Common myeloid progenitor, CD34-positive (primary cell): ENCODE data around the gene NDC80.
"Not testable (repeated sequence)": the region's sequence is repeated elsewhere in the genome, so short reads cannot be mapped to it uniquely, and the experiment has no call there.

Experiments
- CTCF ChIA-PET: fragments of 350-600 bp; sonication (Branson Sonifier 250); formaldehyde crosslinking; loops from one replicate; lab custom pipeline; 2021; ENCODE audit warnings: antibody characterized with exemption; lab: Charles Lee
- POLR2A ChIA-PET: fragments of 350-600 bp; sonication (Branson Sonifier 250); formaldehyde crosslinking; loops from one replicate; lab custom pipeline; 2021; ENCODE audit warnings: antibody characterized with exemption; lab: Charles Lee
- DNase-seq, 3 donors: peaks; one replicate each; pipeline versions ENCODE4 v3.0.0 to v3.0.0-alpha.2; 2013
- H3K27ac ChIP-seq, 2 experiments: 1 replicate in 1 of 2; 2 replicates in 1 of 2; pipeline ENCODE4 v1.7.0; 2013; ENCODE audit warnings: inconsistent platforms in 2 of 2, low read length in 2 of 2, mild to moderate bottlenecking in 2 of 2, low read depth in 1 of 2, moderate library complexity in 1 of 2; ENCODE audit not compliant: severe bottlenecking in 2 of 2, insufficient read depth in 1 of 2, poor library complexity in 1 of 2
- H3K27me3 ChIP-seq, 5 experiments: replicated peaks in 2 of 5; 1 replicate in 3 of 5; 2 replicates in 2 of 5; pipeline versions ENCODE4 v1.6.1 to v1.7.0; 2013; ENCODE audit warnings: low read length in 4 of 5, mild to moderate bottlenecking in 2 of 5, moderate library complexity in 2 of 5, inconsistent platforms in 1 of 5; ENCODE audit not compliant: insufficient read depth in 5 of 5, control insufficient read depth in 4 of 5
- H3K36me3 ChIP-seq, 4 experiments: 1 replicate in 2 of 4; 2 replicates in 2 of 4; pipeline versions ENCODE4 v1.6.1 to v1.7.0; 2013; ENCODE audit warnings: low read length in 3 of 4, control low read depth in 1 of 4, mild to moderate bottlenecking in 1 of 4; ENCODE audit not compliant: control insufficient read depth in 4 of 4, insufficient read depth in 4 of 4
- H3K4me1 ChIP-seq, 4 experiments: 1 replicate in 3 of 4; 2 replicates in 1 of 4; pipeline versions ENCODE4 v1.6.1 to v1.7.1; 2013; ENCODE audit warnings: low read length in 3 of 4, mild to moderate bottlenecking in 3 of 4, control low read depth in 1 of 4, inconsistent platforms in 1 of 4, moderate library complexity in 1 of 4; ENCODE audit not compliant: control insufficient read depth in 4 of 4, insufficient read depth in 4 of 4; ENCODE audit errors: control extremely low read depth in 1 of 4
- H3K4me3 ChIP-seq, 7 experiments: 1 replicate in 4 of 7; 2 replicates in 3 of 7; pipeline versions ENCODE4 v1.5.1 to v1.7.0; 2013; ENCODE audit warnings: mild to moderate bottlenecking in 7 of 7, low read length in 6 of 7, moderate library complexity in 6 of 7, inconsistent platforms in 2 of 7, low read depth in 2 of 7, control low read depth in 1 of 7; ENCODE audit not compliant: insufficient read depth in 4 of 7, control insufficient read depth in 1 of 7; ENCODE audit errors: extremely low read depth in 1 of 7
- H3K9me3 ChIP-seq, 5 experiments: 1 replicate in 4 of 5; 2 replicates in 1 of 5; pipeline versions ENCODE4 v1.6.1 to v1.7.1; 2013; ENCODE audit warnings: low read length in 4 of 5, mild to moderate bottlenecking in 2 of 5, inconsistent platforms in 1 of 5, low read depth in 1 of 5, moderate library complexity in 1 of 5; ENCODE audit not compliant: control insufficient read depth in 4 of 5, insufficient read depth in 2 of 5; ENCODE audit errors: control extremely low read depth in 1 of 5
- WGBS: methylation state at CpG from one replicate; pipeline ENCODE4 v1.1.5; 2013; ENCODE audit not compliant: insufficient coverage; 5-methylcytosine and 5-hydroxymethylcytosine counted together

NDC80 gene

DNA sequence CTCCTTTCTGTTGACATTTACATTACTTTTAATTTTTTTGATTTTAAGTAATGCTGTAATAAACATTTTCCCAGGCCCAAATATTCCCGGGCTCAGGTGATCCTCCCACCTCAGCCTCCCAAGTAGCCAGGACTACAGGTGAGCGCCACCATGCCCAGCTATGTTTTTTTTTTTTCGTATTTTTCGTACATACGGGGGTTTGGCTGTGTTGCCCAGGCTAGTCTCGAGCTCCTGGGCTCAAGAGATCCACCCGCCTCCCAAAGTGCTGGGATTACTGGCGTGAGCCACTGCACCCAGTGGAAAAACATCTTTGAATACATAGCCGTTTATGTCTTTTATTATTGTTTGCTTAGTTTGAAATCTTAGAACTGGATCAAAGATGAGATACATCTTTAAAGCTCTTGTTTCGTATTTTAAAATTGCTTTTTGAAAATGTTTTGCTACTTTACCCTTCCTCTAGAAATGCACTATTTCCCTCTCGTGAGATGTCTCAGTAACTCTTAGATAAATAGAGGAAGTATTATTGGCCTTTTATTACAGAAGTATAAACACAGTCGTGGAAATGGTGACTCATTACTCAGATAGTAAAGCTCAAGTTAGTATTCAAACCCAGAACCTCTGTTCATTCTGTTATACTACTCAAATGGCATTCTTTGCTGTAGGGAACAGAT is 86.6 kb downstream of the NDC80 start:
- Histone ChIP-seq H3K27me3 (no peaks in the 10 kb centered on the region), H3K9me3 (no peaks in the 10 kb centered on the region), H3K4me3 (peak overlapping the region in 6 of 7 experiments; percentile 87 to 98 (median 92)), H3K27ac (peak overlapping the region; percentile 90 to 95), H3K36me3 (peaks cover 0 to 4% (median 0%) of the 10 kb centered on the region in 4 experiments), H3K4me1 (peaks cover 12 to 43% (median 29%) of the 10 kb centered on the region in 4 experiments)
- DNase-seq, result peak; percentile 78 to 95 (median 92)
- 97% methylated on average over 7 of the region's 12 CpGs for WGBS
- ChIA-PET POLR2A (no interaction called here), CTCF (interaction anchor here (1.0 to 1.7 kb wide), 4 partner anchors 11 to 52 kb away, joined by 3 to 4 read pairs (median 4); no protein-coding TSS in a partner anchor)

DNA sequence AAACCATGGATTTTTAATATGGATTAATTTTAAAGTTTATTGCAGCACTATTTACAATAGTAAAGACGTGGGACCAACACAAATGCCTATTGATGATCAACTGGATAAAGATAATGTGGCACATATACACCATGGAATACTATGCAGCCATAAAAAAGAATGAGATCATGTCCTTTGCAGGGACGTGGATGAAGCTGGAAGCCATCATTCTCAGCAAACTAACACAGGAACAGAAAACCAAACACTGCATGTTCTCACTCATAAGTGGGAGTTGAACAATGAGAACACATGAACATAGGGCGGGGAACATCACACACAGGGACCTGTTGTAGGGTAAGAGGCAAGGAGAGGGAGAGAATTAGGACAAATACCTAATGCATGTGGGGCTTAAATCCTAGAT is 89.5 kb downstream of the NDC80 start:
- H3K27ac ChIP-seq, CTCF ChIA-PET, POLR2A ChIA-PET, H3K4me3 ChIP-seq, H3K36me3 ChIP-seq, H3K9me3 ChIP-seq, H3K27me3 ChIP-seq, DNase-seq: not testable (repeated sequence)
- WGBS, result 100% methylated on average over 1 of the region's 3 CpGs
- H3K4me1 ChIP-seq, result peaks cover 8 to 24% (median 15%) of the 10 kb centered on the region in 4 experiments

DNA sequence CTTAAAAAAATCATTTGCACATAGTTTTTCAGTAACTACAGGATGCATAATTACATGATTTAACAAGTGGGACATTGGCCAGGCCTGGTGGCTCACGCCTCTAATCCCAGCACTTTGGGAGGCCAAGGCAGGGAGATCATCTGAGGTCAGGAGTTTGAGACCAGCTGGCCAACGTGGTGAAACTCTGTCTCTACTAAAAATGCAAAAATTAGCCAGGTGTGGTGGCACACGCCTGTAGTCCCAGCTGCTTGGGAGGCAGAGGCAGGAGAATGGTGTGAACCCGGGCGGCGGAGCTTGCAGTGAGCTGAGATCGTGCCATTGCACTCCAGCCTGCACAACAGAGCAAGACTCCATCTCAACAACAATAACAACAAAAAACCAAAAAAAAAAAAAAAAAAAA is 90.9 kb downstream of the NDC80 start:
- 100% methylated on average over 2 of the region's 7 CpGs for WGBS
- H3K27ac ChIP-seq, DNase-seq, H3K9me3 ChIP-seq, H3K4me3 ChIP-seq, H3K27me3 ChIP-seq, POLR2A ChIA-PET, CTCF ChIA-PET: not testable (repeated sequence)
- peaks cover 8 to 19% (median 13%) of the 10 kb centered on the region in 4 experiments for H3K4me1 ChIP-seq
- H3K36me3 ChIP-seq, result peaks cover 3 to 12% (median 7%) of the 10 kb centered on the region in 4 experiments

DNA sequence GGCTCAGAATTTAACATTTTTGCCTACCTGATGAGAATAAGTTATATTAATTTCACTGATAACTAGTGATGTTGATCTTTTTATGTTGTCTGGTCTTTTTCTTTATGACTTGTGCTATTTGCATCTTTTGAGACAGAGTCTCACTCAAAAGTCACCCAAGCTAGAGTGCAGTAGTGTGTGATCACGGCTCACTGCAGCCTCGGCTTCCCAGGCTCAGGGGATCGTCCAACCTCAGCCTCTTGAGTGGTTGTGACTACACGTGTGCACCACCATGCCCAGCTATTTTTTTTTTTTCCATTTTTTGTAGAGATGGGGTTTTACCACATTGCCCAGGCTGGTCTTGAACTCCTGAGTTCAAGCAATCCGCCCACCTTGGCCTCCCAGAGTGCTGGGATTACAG is 91.6 kb downstream of the NDC80 start:
- POLR2A ChIA-PET, result interaction anchor here (0.7 kb wide), 1 partner anchor 54 kb away, joined by 3 read pairs; no protein-coding TSS in a partner anchor
- peaks cover 4 to 12% (median 6%) of the 10 kb centered on the region in 4 experiments for H3K4me1 ChIP-seq
- no peak overlapping the region for H3K4me3 ChIP-seq
- no peak overlapping the region for H3K27ac ChIP-seq
- H3K36me3 ChIP-seq, result peaks cover 3 to 16% (median 10%) of the 10 kb centered on the region in 4 experiments
- DNase-seq, result no peak
- CTCF ChIA-PET, result no interaction called here
- WGBS, result 100% methylated on average over 3 of the region's 5 CpGs
- no peaks in the 10 kb centered on the region for H3K27me3 ChIP-seq
- H3K9me3 ChIP-seq, result no peaks in the 10 kb centered on the region
